HepG2 (cell line): ENCODE results near the gene UEVLD. TPM values are rescaled to one million over a fixed set of nuclear protein-coding genes. Genes with fewer than 3 reads are reported as not detected.

Experiments
- CBFB ChIP-seq: sonication (generic); formaldehyde crosslinking; IDR thresholded peaks from 2 replicates; pipeline ENCODE4 v1.4.0; 2020; ENCODE audit warnings: missing genetic modification reagents
- CHD2 ChIP-seq: IDR thresholded peaks from 2 replicates; pipeline ENCODE4 v1.6.1; 2011; ENCODE audit warnings: low read depth, low read length, improper control_type of control experiment
- E2F5 ChIP-seq: sonication (generic); formaldehyde crosslinking; conservative IDR thresholded peaks from 2 replicates; pipeline ENCODE4 v1.4.0; 2020; ENCODE audit warnings: missing genetic modification reagents
- EED ChIP-seq: sonication (generic); formaldehyde crosslinking; IDR thresholded peaks from 2 replicates; pipeline ENCODE4 v1.5.0; 2020; ENCODE audit warnings: mild to moderate bottlenecking, missing genetic modification reagents
- FOXO4 ChIP-seq: sonication (generic); formaldehyde crosslinking; conservative IDR thresholded peaks from 2 replicates; pipeline ENCODE4 v1.8.1; 2023; ENCODE audit warnings: missing genetic modification reagents
- HINFP ChIP-seq: sonication (generic); formaldehyde crosslinking; IDR thresholded peaks from 2 replicates; pipeline ENCODE4 v1.4.0; 2020; ENCODE audit warnings: low read depth, mild to moderate bottlenecking, missing genetic modification reagents
- HNRNPUL1 ChIP-seq: fragments of 200-400 bp; formaldehyde crosslinking; IDR thresholded peaks from 2 replicates; pipeline ENCODE4 v1.6.1; 2017; ENCODE audit warnings: low read depth, mild to moderate bottlenecking, low read length, moderate library complexity
- KDM5A ChIP-seq: fragments of 200-600 bp; sonication (generic); IDR thresholded peaks from 2 replicates; pipeline ENCODE4 v1.7.0; 2018; ENCODE audit warnings: antibody characterized with exemption, mild to moderate bottlenecking, low read length, borderline replicate concordance
- KLF11 ChIP-seq: IDR thresholded peaks from 2 replicates; pipeline ENCODE4 v1.6.1; 2016; ENCODE audit warnings: missing compliant biosample characterization
- NFKB2 ChIP-seq: sonication (generic); formaldehyde crosslinking; IDR thresholded peaks from 2 replicates; pipeline ENCODE4 v1.4.0; 2020; ENCODE audit warnings: missing genetic modification reagents, borderline replicate concordance
- WIZ ChIP-seq: sonication (generic); formaldehyde crosslinking; IDR thresholded peaks from 2 replicates; pipeline ENCODE4 v1.5.1; 2020; ENCODE audit warnings: mild to moderate bottlenecking, missing genetic modification reagents
- ZBTB3 ChIP-seq: sonication (generic); formaldehyde crosslinking; IDR thresholded peaks from 2 replicates; pipeline ENCODE4 v1.4.0; 2020; ENCODE audit warnings: low read depth, mild to moderate bottlenecking, moderate library complexity, missing genetic modification reagents, borderline replicate concordance
- ZKSCAN1 ChIP-seq: fragments of 150-350 bp; IDR thresholded peaks from 2 replicates; pipeline ENCODE4 v1.6.1; 2014; ENCODE audit warnings: low read length
- ZNF230 ChIP-seq: sonication (generic); formaldehyde crosslinking; IDR thresholded peaks from 2 replicates; pipeline ENCODE4 v1.4.0; 2020; ENCODE audit warnings: mild to moderate bottlenecking, missing genetic modification reagents
- ZNF354B ChIP-seq: sonication (generic); formaldehyde crosslinking; IDR thresholded peaks from 2 replicates; pipeline ENCODE4 v1.8.0; 2022; ENCODE audit warnings: mild to moderate bottlenecking, missing genetic modification reagents
- ZNF414 ChIP-seq: sonication (generic); formaldehyde crosslinking; IDR thresholded peaks from 2 replicates; pipeline ENCODE4 v1.5.0; 2020; ENCODE audit warnings: missing genetic modification reagents
- ZNF580 ChIP-seq: IDR thresholded peaks from 2 replicates; pipeline ENCODE4 v1.6.1; 2016; ENCODE audit warnings: low read depth, borderline replicate concordance
- ZNF639 ChIP-seq: conservative IDR thresholded peaks from 2 replicates; pipeline ENCODE4 v1.6.1; 2018; ENCODE audit warnings: missing genetic modification reagents
- polyA plus RNA-seq, 8 experiments: library from polyadenylated mRNA; depleted of rRNA in 3 of 8; stranded (reverse) in 7 of 8; unstranded in 1 of 8; fragments of >200 nt; fragmentation: Illumina TruSeq in 4 of 8; extraction: Trizol in 4 of 8; gene quantifications; 2 replicates each; pipeline versions ENCODE4 v1.2.1 to v1.2.3, GENCODE V29; 2011 to 2016; ENCODE audit warnings: low read depth in 4 of 8, missing spikeins in 1 of 8, mixed read lengths in 1 of 8; ENCODE audit not compliant: insufficient read depth in 1 of 8
- total RNA-seq, 5 experiments: library from RNA; depleted of rRNA; stranded (reverse); fragments of >200 nt; fragmentation: Illumina TruSeq; extraction: Trizol; gene quantifications; 2 replicates each; pipeline ENCODE4 v1.2.3, GENCODE V29; 2016; ENCODE audit warnings: low read depth in 1 of 5

The UEVLD gene
- total and polyA plus RNA-seq, 2 of the 13 experiments (the other 11 are each of a cell fraction or from before 2014, with no cell fraction given), result 5.7 to 13.7 TPM

- TF ChIP-seq NFKB2 (peak; percentile 91; the same call in 1 of the 2 replicates), ZNF354B (CRISPR knock-in tag) (no peak), ZNF230 (peak; percentile 62; the same call in 1 of the 2 replicates), KLF11 (CRISPR knock-in tag) (peak; percentile 69; the same call in 1 of the 2 replicates), ZNF639 (CRISPR knock-in tag) (peak; percentile 75), HNRNPUL1 (no peak), FOXO4 (0 out of 2 replicates have a peak, but pooled peaks have one; percentile 75), EED (CRISPR knock-in tag) (peak; percentile 84), HINFP (CRISPR knock-in tag) (peak; percentile 90), KDM5A (peak; percentile 92), ZKSCAN1 (no peak), ZNF414 (peak; percentile 76), ZNF580 (CRISPR knock-in tag) (peak; percentile 96), WIZ (CRISPR knock-in tag) (no peak), CBFB (peak; percentile 81), ZBTB3 (0 out of 2 replicates have a peak, but pooled peaks have one; percentile 28), CHD2 (no peak), E2F5 (CRISPR knock-in tag) (no peak)
These were observed at the start of gene UEVLD (continued) for GRCh38 chr11:18588297-18589252.
